Esophagus muscularis mucosa (tissue), 4 donors: ENCODE data around the gene CDK17.

Experiments
- CTCF ChIP-seq, 3 experiments: fragments of 200-600 bp in 2 of 3; fragments of 450-650 bp in 1 of 3; sonication (generic) in 2 of 3; IDR thresholded peaks; one replicate each; pipeline ENCODE4 v1.5.1; 2017 to 2019; ENCODE audit warnings: antibody characterized with exemption in 3 of 3, mild to moderate bottlenecking in 2 of 3, moderate library complexity in 1 of 3
- EP300 ChIP-seq: sonication (generic); formaldehyde crosslinking; IDR thresholded peaks from one replicate; pipeline ENCODE4 v1.6.1; 2017; ENCODE audit warnings: antibody characterized with exemption
- POLR2A ChIP-seq: fragments of 450-650 bp; IDR thresholded peaks from one replicate; pipeline ENCODE4 v1.6.1; 2017; ENCODE audit warnings: antibody characterized with exemption, moderate library complexity, mild to moderate bottlenecking, low read depth

DNA sequence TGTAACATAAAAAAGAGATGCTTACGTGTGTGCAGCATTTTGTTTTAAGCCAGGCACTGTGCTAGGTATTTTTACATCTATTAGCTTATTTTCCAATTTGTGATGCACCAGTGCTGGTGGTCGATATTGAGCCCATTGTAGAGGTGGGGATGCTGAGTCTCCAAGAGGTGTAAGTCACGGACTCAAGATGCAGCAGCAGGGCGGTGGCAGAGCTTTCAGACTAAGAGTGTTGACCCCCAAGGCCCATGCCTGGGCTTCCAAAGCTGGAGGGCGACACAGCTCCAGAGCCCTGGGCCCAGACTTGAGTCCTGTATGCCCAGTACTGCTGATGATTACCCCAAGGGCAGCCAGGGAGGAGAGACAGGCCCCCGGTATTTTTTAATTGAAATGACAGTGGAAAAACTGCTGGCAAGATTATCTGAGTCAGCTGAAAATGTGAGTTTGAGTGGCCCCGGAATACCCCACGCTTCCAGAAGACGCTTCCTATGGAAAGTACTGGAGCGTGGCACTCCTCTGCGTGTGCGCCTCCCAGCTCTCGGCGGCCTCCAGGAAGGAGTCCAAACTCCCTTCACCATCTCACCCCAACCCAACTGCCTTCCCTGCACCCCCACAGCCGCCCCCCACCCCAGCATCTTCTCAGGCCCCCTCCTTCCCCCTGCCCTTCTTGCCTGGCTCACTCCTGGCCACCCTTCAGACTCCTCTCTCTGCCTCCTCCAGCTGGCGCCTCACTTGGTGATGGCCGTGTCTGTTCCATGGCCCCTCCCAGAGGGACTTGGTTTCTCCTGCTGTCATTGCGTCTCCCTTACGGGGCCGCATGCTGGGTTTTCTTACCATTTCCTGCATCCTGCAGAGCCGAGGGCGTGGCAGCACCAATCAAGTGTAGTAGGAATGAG is 165.4 kb downstream of the CDK17 start:
- TF ChIP-seq CTCF (IDR thresholded peaks at IDR 0.05) = no peak
- TF ChIP-seq POLR2A = no peak
- no peak for TF ChIP-seq EP300
